ENCODE measurements around the gene BRD8. TPM values are rescaled to one million over a fixed set of nuclear protein-coding genes. Genes with fewer than 3 reads are reported as not detected.

The BRD8 gene
- total RNA-seq, 1 experiment from 2014 or later, result 80.8 TPM

DNA sequence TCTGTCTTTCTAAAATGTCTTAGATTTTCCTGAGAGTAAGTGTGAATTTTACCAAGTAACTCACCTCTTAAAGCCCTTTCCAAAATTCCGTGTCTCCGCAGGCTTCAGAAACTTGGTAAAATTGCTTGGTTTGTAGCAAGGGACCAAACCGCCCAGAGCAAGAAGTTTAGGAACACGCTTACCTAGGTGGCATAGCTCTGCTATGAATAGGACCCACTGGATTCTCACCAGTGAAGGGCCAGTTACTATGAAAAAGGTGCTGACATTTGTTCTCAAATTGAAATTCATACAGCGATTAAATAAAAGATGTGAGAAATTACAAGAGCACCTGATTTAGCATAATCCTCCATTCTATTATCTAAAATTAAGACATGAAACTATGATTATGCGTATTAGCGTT lies 45.9 kb downstream of the BRD8 start:
- 0 out of 2 replicates have a peak overlapping the region, but pooled peaks have one; percentile 41 for H3K9ac ChIP-seq (ENCODE audit: low read length)
- H3K27ac ChIP-seq (ENCODE audit: low read depth, low read length), result peak overlapping the region; percentile 44; the same call in 1 of the 2 replicates
- no TSS peak for BruUV-seq (replicated peaks)
- H3K4me2 ChIP-seq (ENCODE audit: low read length), result peak overlapping the region; percentile 68
- ChIA-PET RAD21 (ENCODE audit: low non-redundant PET in 1 of 2, low total read pairs in 2 of 2, uncharacterized antibody in 2 of 2, unreplicated experiment in 2 of 2) (interaction anchor here (0.7 to 1.6 kb wide), 8 partner anchors 31 to 503 kb away, joined by 3 to 8 read pairs (median 5); partner anchors contain the start of gene FAM13B (in 1 of the 2)), POLR2A (interaction anchor here (0.7 to 1.5 kb wide), 3 partner anchors 54 to 353 kb away, joined by 4 to 7 read pairs (median 4); no protein-coding TSS in a partner anchor), CTCF (interaction anchor here (0.7 to 3.9 kb wide), 18 partner anchors 45 to 812 kb away, joined by 3 to 67 read pairs (median 4); no protein-coding TSS in a partner anchor)
- intact Hi-C loops (cut with micrococcal nuclease), result loop anchor here (2.0 to 5.0 kb wide), 3 partner anchors 305 to 810 kb away; no protein-coding TSS in a partner anchor
- TF ChIP-seq SIN3A (IDR thresholded peaks at IDR 0.05; ENCODE audit: low read depth) (no peak), REST (IDR thresholded peaks at IDR 0.05; ENCODE audit: low read depth) (no peak), JUND (IDR thresholded peaks at IDR 0.05) (no peak), EZH2phosphoT487 (IDR thresholded peaks at IDR 0.05; ENCODE audit: borderline replicate concordance) (no peak), TCF7L2 (IDR thresholded peaks at IDR 0.05; ENCODE audit: borderline replicate concordance, extremely low read depth, insufficient read depth, insufficient read length) (no peak), CTCF (IDR thresholded peaks at IDR 0.05 in 2 of 3, conservative IDR thresholded peaks at IDR 0.05 in 1 of 3; ENCODE audit: borderline replicate concordance in 1 of 3, insufficient read depth in 1 of 3, low read depth in 2 of 3, low read length in 2 of 3) (no peak), EZH2 (IDR thresholded peaks at IDR 0.05) (no peak), CBX3 (IDR thresholded peaks at IDR 0.05; ENCODE audit: low read depth) (no peak), ATF3 (IDR thresholded peaks at IDR 0.05) (no peak), RAD21 (IDR thresholded peaks at IDR 0.05; ENCODE audit: low read depth) (no peak), SP1 (IDR thresholded peaks at IDR 0.05; ENCODE audit: low read depth) (no peak), ZBTB33 (IDR thresholded peaks at IDR 0.05; ENCODE audit: extremely low read depth, insufficient replicate concordance, low read length) (no peak), CEBPB (IDR thresholded peaks at IDR 0.05; ENCODE audit: low read depth) (no peak), POLR2AphosphoS5 (IDR thresholded peaks at IDR 0.05; ENCODE audit: low read depth, low read length) (no peak), SRF (IDR thresholded peaks at IDR 0.05; ENCODE audit: low read depth) (no peak), ZFX (IDR thresholded peaks at IDR 0.05) (no peak)
- TF ChIP-seq, protein P1, sequence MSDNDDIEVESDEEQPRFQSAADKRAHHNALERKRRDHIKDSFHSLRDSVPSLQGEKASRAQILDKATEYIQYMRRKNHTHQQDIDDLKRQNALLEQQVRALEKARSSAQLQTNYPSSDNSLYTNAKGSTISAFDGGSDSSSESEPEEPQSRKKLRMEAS (IDR thresholded peaks at IDR 0.05), result no peak
- no peaks in the 10 kb centered on the region for H3K36me3 ChIP-seq (ENCODE audit: control insufficient read depth in 1 of 2, insufficient read depth in 2 of 2, low read length in 2 of 2)
- no peaks in the 10 kb centered on the region for H3K9me3 ChIP-seq (ENCODE audit: control insufficient read depth in 1 of 2, insufficient read depth in 1 of 2, low read depth in 1 of 2, low read length in 2 of 2)
- H4K20me1 ChIP-seq (ENCODE audit: insufficient read depth), result no peaks in the 10 kb centered on the region
- ATAC-seq (no peak), DNase-seq (ENCODE audit: low read depth, low spot score) (no peak)
- peak overlapping the region; percentile 63 for H2AFZ ChIP-seq (ENCODE audit: low read depth, low read length, poor library complexity, severe bottlenecking)
- peak overlapping the region; percentile 35 to 52 for H3K4me3 ChIP-seq (replicated peaks in 1 of 2; ENCODE audit: low read depth in 1 of 2, low read length in 2 of 2)
- H3K79me2 ChIP-seq (ENCODE audit: insufficient read depth, low read length), result no peaks in the 10 kb centered on the region
- peaks cover 4 to 9% of the 10 kb centered on the region in 2 experiments; a peak in 3 of 4 replicates for H3K4me1 ChIP-seq (ENCODE audit: control insufficient read depth in 1 of 2, insufficient read depth in 2 of 2, low read length in 2 of 2)
- no peaks in the 10 kb centered on the region for H3K27me3 ChIP-seq (ENCODE audit: insufficient read depth, low read length)
- H3K9me2 ChIP-seq (ENCODE audit: insufficient read depth), result no peaks in the 10 kb centered on the region
